NB4 (cell line): ENCODE results near the gene MYL2.
"Not testable (repeated sequence)": the region's sequence is repeated elsewhere in the genome, so short reads cannot be mapped to it uniquely, and the experiment has no call there.

Experiments
- DNase-seq: peaks from one replicate; pipeline ENCODE4 v3.0.0; 2010; ENCODE audit warnings: low read depth
- H3K4me3 ChIP-seq: one replicate; pipeline ENCODE4 v1.5.1; 2011; ENCODE audit warnings: mild to moderate bottlenecking, low read depth, low read length, moderate library complexity
- CTCF ChIP-seq: IDR thresholded peaks from one replicate; pipeline ENCODE4 v1.5.1; 2012; ENCODE audit warnings: low read depth, low read length
- MAX ChIP-seq: IDR thresholded peaks from 2 replicates; pipeline ENCODE4 v1.6.1; 2011; ENCODE audit warnings: low read depth, low read length
- MYC ChIP-seq: IDR thresholded peaks from 2 replicates; pipeline ENCODE4 v1.6.1; 2011; ENCODE audit warnings: low read depth, low read length
- POLR2A ChIP-seq: IDR thresholded peaks from 2 replicates; pipeline ENCODE4 v1.6.1; 2011; ENCODE audit warnings: mild to moderate bottlenecking; ENCODE audit not compliant: insufficient read length; ENCODE audit errors: extremely low read depth

MYL2 gene

GRCh38 chr12:110957159-110957558 lies 36.8 kb upstream of the MYL2 start:
- no peak overlapping the region for H3K4me3 ChIP-seq
- TF ChIP-seq CTCF (no peak), POLR2A (no peak), MYC (no peak), MAX (no peak)
- DNase-seq: no peak

- not testable (repeated sequence) for DNase-seq, H3K4me3 ChIP-seq
Observed at GRCh38 chr12:110950867-110951266, 30.5 kb upstream of the MYL2 start.

DNA sequence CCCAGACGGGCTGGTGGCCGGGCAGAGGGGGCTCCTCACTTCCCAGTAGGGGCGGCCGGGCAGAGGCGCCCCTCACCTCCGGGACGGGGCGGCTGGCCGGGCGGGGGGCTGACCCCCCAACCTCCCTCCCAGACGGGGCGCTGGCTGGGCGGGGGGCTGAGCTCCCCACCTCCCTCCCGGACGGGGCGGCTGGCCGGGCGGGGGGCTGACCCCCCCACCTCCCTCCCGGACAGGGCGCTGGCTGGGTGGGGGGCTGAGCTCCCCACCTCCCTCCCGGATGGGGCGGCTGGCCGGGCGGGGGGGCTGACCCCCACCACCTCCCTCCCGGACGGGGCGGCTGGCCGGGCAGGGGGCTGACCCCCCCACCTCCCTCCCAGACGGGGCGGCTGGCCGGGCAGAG lies 30.1 kb upstream of the MYL2 start:
- H3K4me3 ChIP-seq, DNase-seq: not testable (repeated sequence)

DNA sequence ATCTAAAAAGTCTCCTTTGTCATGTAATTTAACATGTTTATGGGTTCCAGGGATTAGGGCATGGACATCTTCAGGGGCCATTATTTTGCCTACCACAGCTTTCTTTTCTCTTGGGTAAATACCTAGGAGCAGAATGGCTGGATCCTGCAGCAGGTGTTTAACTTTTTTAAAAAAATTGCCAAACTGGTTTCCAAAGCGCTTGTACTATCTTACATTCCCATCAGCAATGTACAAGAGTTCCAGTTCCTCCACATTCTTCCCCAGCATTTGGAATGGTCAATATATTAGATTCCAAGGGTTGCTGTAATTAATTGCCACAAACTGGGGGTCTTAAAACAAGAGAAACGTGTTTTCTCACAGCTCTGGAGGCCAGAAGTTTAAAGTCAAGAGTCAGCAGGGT lies 27.7 kb upstream of the MYL2 start:
- TF ChIP-seq MYC (no peak), MAX (no peak), POLR2A (no peak), CTCF (no peak)
- no peak overlapping the region for H3K4me3 ChIP-seq
- no peak for DNase-seq

DNA sequence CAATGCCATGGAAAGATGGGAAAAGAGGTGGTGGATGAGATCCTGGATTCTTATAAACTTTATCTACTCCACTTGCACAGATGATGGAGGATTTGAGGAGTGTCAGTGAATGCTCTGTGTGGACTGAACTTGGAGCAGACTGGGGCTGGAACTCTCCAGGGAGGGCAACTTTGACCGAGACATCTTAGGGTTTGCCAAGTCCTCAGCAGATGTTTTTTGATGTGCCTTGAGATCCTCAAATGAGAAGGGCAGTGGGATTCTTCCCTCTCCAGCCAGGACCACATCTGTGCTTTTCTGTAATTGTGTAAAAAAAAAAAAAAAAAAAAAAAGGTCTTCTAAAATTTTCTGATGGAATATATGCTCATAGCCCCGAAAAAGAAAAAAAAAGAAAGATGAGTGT lies 23.0 kb upstream of the MYL2 start:
- TF ChIP-seq MYC (no peak), MAX (no peak), CTCF (no peak), POLR2A (no peak)
- no peak for DNase-seq
- H3K4me3 ChIP-seq: no peak overlapping the region

DNA sequence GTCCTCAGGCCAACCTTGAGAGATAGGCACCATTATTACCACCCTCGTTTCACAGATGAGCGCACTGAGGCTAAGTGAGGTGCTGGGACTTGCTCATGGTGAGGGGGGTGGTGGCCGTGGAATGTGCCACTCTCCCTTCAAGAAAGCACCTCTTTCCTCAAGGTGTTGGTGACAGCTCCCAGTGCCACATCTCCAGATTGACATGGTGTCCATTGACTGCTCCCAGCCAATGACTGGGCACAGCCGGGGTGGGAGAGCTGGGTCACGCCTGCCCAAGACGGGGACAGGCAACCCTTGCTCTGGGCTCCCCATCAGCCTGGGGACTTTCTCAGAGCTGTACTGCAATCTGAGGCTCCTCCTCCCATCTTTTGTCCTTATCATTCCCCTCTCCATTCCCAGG lies 21.0 kb upstream of the MYL2 start:
- no peak overlapping the region for H3K4me3 ChIP-seq
- DNase-seq: no peak
- no peak for TF ChIP-seq MAX

GRCh38 chr12:110940933-110941332 lies 20.6 kb upstream of the MYL2 start:
- TF ChIP-seq MYC: no peak
- TF ChIP-seq MAX: no peak
- TF ChIP-seq POLR2A: no peak
- no peak for TF ChIP-seq CTCF
- H3K4me3 ChIP-seq: no peak overlapping the region
- no peak for DNase-seq

- DNase-seq: no peak
- TF ChIP-seq POLR2A (no peak), CTCF (no peak), MYC (no peak), MAX (no peak)
- no peak overlapping the region for H3K4me3 ChIP-seq
Observed at GRCh38 chr12:110940296-110940695, 19.9 kb upstream of the MYL2 start.
